Skeletal muscle satellite cell (primary cell): ENCODE results near the gene BLNK.

ENCODE experiments used
- H3K27me3 ChIP-seq: 2 replicates; pipeline ENCODE4 v1.7.0; 2013; ENCODE audit warnings: low read length; ENCODE audit not compliant: control insufficient read depth, insufficient read depth
- H3K36me3 ChIP-seq: 2 replicates; pipeline ENCODE4 v1.7.0; 2013; ENCODE audit warnings: mild to moderate bottlenecking, control low read depth, low read length; ENCODE audit not compliant: insufficient read depth
- H3K4me1 ChIP-seq: 2 replicates; pipeline ENCODE4 v1.7.0; 2013; ENCODE audit warnings: low read length; ENCODE audit not compliant: control insufficient read depth, insufficient read depth
- H3K4me2 ChIP-seq: 2 replicates; pipeline ENCODE4 v1.7.0; 2013; ENCODE audit warnings: mild to moderate bottlenecking, low read length
- H3K4me3 ChIP-seq: 2 replicates; pipeline ENCODE4 v1.7.0; 2013; ENCODE audit warnings: low read length
- H3K9ac ChIP-seq: 2 replicates; pipeline ENCODE4 v1.7.0; 2013; ENCODE audit warnings: mild to moderate bottlenecking, low read depth, low read length, moderate library complexity
- H3K9me3 ChIP-seq: replicated peaks from 2 replicates; pipeline ENCODE4 v1.7.0; 2013; ENCODE audit warnings: mild to moderate bottlenecking, control low read depth, low read length

BLNK gene

GRCh38 chr10:96285331-96285752, 14.0 kb upstream of the BLNK start:
- no peaks in the 10 kb centered on the region for H3K9me3 ChIP-seq
- H3K9ac ChIP-seq, result no peak overlapping the region
- H3K27me3 ChIP-seq, result peaks cover 5% of the 10 kb centered on the region
- no peak overlapping the region for H3K4me2 ChIP-seq
- H3K4me3 ChIP-seq, result no peak overlapping the region
- no peaks in the 10 kb centered on the region for H3K36me3 ChIP-seq
- no peaks in the 10 kb centered on the region for H3K4me1 ChIP-seq

GRCh38 chr10:96283756-96284155, 12.4 kb upstream of the BLNK start:
- no peaks in the 10 kb centered on the region for H3K36me3 ChIP-seq
- peaks cover 5% of the 10 kb centered on the region for H3K27me3 ChIP-seq
- no peak overlapping the region for H3K4me2 ChIP-seq
- H3K9me3 ChIP-seq, result no peaks in the 10 kb centered on the region
- no peak overlapping the region for H3K4me3 ChIP-seq
- H3K9ac ChIP-seq, result no peak overlapping the region
- no peaks in the 10 kb centered on the region for H3K4me1 ChIP-seq

- Histone ChIP-seq H3K27me3 (peaks cover 5% of the 10 kb centered on the region), H3K4me3 (no peak overlapping the region), H3K9ac (no peak overlapping the region), H3K4me1 (no peaks in the 10 kb centered on the region), H3K36me3 (no peaks in the 10 kb centered on the region), H3K4me2 (no peak overlapping the region), H3K9me3 (no peaks in the 10 kb centered on the region)
Measured at GRCh38 chr10:96283351-96283750, 12.0 kb upstream of the BLNK start.

GRCh38 chr10:96281444-96282029, 10.2 kb upstream of the BLNK start:
- no peaks in the 10 kb centered on the region for H3K36me3 ChIP-seq
- no peaks in the 10 kb centered on the region for H3K9me3 ChIP-seq
- no peak overlapping the region for H3K4me3 ChIP-seq
- no peak overlapping the region for H3K9ac ChIP-seq
- H3K4me1 ChIP-seq, result no peaks in the 10 kb centered on the region
- H3K4me2 ChIP-seq, result no peak overlapping the region
- H3K27me3 ChIP-seq, result no peaks in the 10 kb centered on the region

GRCh38 chr10:96280859-96281258, 9.5 kb upstream of the BLNK start:
- Histone ChIP-seq H3K4me2 (no peak overlapping the region), H3K27me3 (no peaks in the 10 kb centered on the region), H3K9ac (no peak overlapping the region), H3K9me3 (no peaks in the 10 kb centered on the region), H3K4me1 (no peaks in the 10 kb centered on the region), H3K36me3 (no peaks in the 10 kb centered on the region), H3K4me3 (no peak overlapping the region)

- H3K4me1 ChIP-seq, result no peaks in the 10 kb centered on the region
- no peaks in the 10 kb centered on the region for H3K9me3 ChIP-seq
- H3K4me3 ChIP-seq, result no peak overlapping the region
- no peak overlapping the region for H3K4me2 ChIP-seq
- no peaks in the 10 kb centered on the region for H3K27me3 ChIP-seq
- no peak overlapping the region for H3K9ac ChIP-seq
- H3K36me3 ChIP-seq, result no peaks in the 10 kb centered on the region
Measured at GRCh38 chr10:96279191-96279641, 7.8 kb upstream of the BLNK start.

GRCh38 chr10:96276831-96277230, 5.5 kb upstream of the BLNK start:
- Histone ChIP-seq H3K4me2 (no peak overlapping the region), H3K4me1 (no peaks in the 10 kb centered on the region), H3K9me3 (no peaks in the 10 kb centered on the region), H3K27me3 (peaks cover 6% of the 10 kb centered on the region), H3K4me3 (no peak overlapping the region), H3K9ac (no peak overlapping the region), H3K36me3 (no peaks in the 10 kb centered on the region)

GRCh38 chr10:96276426-96276825, 5.1 kb upstream of the BLNK start:
- no peak overlapping the region for H3K9ac ChIP-seq
- H3K4me2 ChIP-seq, result no peak overlapping the region
- H3K9me3 ChIP-seq, result no peaks in the 10 kb centered on the region
- H3K27me3 ChIP-seq, result peaks cover 6% of the 10 kb centered on the region
- H3K4me3 ChIP-seq, result no peak overlapping the region
- H3K36me3 ChIP-seq, result no peaks in the 10 kb centered on the region
- H3K4me1 ChIP-seq, result no peaks in the 10 kb centered on the region

GRCh38 chr10:96275685-96276418, 4.5 kb upstream of the BLNK start:
- Histone ChIP-seq H3K9ac (no peak overlapping the region), H3K9me3 (no peaks in the 10 kb centered on the region), H3K4me2 (no peak overlapping the region), H3K36me3 (no peaks in the 10 kb centered on the region), H3K4me1 (no peaks in the 10 kb centered on the region), H3K27me3 (peaks cover 6% of the 10 kb centered on the region), H3K4me3 (no peak overlapping the region)

- H3K9me3 ChIP-seq, result no peaks in the 10 kb centered on the region
- no peak overlapping the region for H3K4me3 ChIP-seq
- H3K27me3 ChIP-seq, result peaks cover 6% of the 10 kb centered on the region
- H3K36me3 ChIP-seq, result no peaks in the 10 kb centered on the region
- H3K4me2 ChIP-seq, result no peak overlapping the region
- H3K4me1 ChIP-seq, result no peaks in the 10 kb centered on the region
- H3K9ac ChIP-seq, result no peak overlapping the region
Measured at GRCh38 chr10:96272316-96273280, 1.2 kb upstream of the BLNK start.

- Histone ChIP-seq H3K36me3 (no peaks in the 10 kb centered on the region), H3K27me3 (peaks cover 8% of the 10 kb centered on the region), H3K4me1 (no peaks in the 10 kb centered on the region), H3K4me2 (no peak overlapping the region), H3K9me3 (no peaks in the 10 kb centered on the region), H3K9ac (no peak overlapping the region), H3K4me3 (no peak overlapping the region)
Measured at GRCh38 chr10:96270571-96270970, 798 bp downstream of the BLNK start.
